HG02884 (cell line): ENCODE results near the gene EOGT.

ENCODE experiments used
- ATAC-seq: cut with Tn5 transposase; IDR thresholded peaks from one replicate; pipeline ENCODE4 v1.9.1; 2021; ENCODE audit warnings: mild to moderate bottlenecking, moderate library complexity; ENCODE audit not compliant: unreplicated experiment

Gene EOGT

DNA sequence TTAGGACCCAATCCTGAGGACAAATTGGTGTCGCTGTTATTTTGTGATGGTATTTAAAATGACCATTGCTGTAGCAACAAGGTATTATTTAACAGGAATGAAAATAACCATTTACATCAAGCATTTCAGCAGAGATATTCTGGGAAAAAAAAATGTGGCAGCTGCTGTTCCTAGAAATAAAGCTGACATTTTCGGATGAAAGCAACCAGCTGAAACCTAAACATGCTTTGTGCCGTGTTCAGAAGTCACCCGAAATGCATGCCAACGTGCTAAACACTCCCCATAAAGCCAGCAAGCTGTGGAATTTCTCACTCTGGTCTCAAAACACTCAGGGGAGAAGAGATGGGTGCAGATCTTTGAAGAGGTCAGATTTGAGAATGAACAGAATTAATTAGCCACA, 49.6 kb downstream of the EOGT start:
- no peak for ATAC-seq

DNA sequence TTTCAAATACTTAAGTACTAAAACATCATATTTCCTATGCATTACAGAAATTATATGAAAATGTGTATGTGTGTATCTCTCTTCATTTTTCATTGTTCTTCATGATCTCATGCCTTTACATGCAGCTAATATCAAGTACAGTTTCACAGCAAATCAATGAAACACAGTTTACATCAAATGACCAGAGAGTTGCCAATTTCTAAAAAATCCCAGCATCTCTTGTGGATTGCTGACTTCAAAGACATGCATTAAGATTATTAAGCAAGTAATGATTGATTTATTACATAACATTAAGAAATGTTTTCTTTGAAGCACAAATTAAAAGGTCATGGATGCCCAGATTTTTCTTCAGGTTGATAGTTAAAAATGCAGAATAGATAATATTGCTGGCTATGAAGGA, 50.1 kb downstream of the EOGT start:
- no peak for ATAC-seq

DNA sequence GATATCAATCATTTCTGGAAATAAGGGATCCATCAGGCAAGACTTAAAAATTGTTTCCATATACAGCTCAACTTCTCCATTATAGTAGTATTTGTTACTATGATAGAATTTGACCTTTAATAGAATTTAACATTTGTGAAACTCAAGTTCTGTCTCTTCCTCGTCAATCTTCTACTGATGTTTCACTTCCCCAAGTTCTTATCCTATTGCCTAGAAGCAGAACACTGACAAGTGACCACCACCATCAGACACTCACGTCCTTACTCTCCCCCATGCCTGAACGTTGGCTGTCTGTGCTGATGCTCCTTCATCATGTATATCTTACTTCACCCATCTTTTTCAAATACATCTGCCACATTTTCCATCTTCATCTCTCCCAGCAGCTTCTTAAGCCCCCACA, 54.6 kb downstream of the EOGT start:
- no peak for ATAC-seq

DNA sequence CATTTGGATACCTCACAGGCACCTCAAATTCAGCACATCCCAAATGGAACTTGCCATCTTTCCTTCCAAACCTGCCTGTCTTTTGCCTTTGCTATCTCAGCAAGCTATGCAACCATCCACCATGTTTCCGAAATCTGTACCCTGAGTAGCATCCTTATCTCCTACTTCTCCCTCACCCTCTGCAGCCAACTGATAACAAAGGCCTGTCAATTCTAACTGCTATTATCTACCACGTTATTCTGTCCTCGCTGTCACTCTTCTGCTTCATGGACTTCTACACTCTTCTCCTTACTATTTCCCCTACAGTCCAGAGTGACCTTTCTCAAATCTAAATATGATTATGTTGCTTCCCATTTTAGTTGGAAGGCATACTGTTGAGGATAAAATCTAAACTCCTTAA, 55.6 kb downstream of the EOGT start:
- no peak for ATAC-seq

DNA sequence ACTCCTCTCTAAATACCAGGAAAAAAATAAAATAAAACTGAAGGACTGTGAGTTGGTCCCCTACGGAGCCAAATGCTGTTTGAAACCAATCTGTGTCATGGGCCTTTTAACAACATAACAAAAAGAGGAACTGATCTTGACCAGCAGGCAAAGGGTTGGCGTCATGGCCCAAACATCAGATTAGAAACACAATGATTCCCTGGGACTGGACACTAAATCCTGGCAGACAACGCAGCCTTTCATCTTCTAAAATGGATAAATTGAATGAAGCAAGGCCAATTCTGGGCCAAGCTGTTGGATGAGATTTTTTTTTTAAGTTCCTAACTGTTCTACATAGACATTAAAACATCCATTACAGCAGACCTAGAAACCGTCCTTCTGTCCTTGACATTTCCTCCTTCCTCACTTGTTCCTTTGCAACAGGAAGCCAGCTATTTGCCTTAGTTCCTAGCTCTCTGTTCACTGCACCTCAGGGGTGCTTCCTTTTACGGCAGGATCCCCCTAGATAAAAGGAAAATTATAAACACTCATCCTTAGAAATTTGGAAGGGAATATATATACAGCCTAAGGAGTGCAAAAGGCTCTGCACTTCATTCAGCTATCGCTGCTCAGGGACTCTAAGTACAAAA, 59.6 kb downstream of the EOGT start:
- no peak for ATAC-seq

DNA sequence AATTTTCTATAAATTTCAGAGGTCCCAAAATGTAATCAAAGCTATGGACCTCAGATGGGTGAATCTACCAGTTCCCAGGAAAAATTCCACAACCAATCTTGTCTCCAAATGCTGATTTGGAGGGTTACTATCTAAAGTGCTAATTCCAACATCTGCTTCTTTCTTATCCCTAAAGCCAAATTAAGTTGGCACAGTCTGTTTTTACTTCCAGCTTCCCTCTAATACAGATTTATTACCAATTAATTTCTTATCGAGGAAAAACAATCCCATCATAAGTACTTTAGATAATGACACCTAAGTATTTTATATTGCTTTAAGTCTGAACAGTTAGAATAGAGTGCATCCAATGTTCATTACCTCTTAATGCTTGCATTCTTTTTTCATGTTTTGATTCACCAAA, 68.3 kb downstream of the EOGT start:
- ATAC-seq, result no peak

DNA sequence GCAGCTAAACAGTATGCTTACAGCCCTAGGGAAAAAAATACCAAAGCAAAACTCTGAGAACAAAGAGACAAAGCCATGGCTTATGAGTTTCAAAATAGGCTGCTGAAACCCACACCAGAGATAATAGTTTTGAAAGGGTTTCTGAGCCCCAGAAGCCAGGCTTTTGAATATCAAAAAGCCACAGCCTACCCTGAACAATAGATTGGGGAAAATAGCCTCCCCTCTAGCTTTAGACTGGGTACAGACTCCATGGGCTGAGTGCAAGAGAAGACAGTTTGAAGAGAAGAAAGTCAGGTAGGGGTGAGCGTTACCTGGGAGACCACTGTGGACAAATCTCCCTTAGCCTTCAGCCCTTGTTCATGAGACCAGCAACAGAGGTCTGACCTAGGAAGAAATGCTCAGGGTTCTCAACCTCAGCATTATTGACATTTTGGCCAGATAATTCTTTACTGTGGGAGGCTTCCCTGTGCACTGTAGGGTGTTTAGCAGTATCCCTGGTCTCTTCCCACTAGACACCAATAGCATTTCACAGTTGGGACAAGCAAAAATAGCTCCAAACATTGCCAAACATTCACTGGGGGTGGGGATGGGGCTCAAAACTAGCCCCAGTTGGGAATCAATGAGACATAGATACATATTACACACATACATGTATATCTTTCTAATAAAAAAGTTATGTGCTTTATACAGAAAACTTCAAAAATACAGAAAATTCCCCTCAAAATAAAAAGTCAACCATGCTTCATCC, 69.6 kb downstream of the EOGT start:
- no peak for ATAC-seq

DNA sequence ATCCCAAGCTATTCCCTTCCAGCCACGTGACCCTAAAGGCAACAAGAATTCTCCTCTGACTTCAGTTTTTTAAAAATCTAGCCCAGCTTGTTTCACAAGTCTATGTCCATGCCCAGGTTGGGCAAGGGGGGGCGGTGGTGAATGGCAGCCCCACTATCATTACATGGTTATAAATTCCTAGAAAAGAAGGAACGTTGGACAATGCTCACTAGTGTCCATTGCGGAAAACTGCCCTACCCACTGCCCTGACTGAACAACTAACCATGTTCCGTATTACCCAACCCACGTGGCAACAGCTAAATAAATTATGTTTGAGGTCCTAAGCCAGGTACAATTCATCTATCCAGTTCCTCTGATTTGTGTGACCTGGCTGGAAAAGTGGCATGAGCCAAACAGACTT, 72.4 kb downstream of the EOGT start:
- ATAC-seq, result no peak

DNA sequence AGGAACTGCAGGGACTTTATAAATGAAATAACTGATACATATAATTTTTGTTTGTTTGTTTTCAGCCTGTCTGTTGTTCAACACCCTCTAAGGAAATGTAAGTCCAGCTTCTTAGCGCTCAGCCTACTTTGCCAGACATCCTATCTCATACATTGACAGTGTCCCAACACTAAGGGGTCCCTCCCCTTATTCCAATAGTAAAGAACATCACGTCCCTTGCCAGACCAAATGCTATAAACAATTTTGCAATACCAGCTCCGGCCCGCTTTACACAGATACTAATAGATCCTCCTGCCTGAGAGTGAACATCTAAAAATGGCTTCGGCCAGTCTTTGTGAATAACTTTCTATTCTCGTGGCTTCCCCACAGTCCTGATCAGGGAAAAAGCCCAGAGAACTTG, 76.6 kb downstream of the EOGT start:
- ATAC-seq, result no peak

DNA sequence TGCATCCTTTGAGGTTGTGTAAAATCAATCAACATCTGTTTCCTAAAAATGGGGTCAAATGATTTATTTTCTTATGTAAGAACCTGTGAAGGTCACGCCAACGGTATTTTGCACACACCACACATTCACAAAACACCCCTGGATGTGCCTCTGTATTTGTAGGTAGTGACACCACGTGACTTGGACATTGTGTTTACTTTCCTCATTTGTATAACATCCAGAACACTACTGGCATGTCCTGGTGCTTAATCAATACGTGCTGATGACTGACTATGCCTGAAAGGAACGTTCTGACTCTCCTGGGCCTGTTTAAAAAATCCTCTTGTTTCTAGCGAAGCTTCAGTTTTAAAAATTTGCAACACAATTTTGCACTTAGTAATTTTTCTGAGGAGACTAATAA, 77.7 kb downstream of the EOGT start:
- no peak for ATAC-seq

DNA sequence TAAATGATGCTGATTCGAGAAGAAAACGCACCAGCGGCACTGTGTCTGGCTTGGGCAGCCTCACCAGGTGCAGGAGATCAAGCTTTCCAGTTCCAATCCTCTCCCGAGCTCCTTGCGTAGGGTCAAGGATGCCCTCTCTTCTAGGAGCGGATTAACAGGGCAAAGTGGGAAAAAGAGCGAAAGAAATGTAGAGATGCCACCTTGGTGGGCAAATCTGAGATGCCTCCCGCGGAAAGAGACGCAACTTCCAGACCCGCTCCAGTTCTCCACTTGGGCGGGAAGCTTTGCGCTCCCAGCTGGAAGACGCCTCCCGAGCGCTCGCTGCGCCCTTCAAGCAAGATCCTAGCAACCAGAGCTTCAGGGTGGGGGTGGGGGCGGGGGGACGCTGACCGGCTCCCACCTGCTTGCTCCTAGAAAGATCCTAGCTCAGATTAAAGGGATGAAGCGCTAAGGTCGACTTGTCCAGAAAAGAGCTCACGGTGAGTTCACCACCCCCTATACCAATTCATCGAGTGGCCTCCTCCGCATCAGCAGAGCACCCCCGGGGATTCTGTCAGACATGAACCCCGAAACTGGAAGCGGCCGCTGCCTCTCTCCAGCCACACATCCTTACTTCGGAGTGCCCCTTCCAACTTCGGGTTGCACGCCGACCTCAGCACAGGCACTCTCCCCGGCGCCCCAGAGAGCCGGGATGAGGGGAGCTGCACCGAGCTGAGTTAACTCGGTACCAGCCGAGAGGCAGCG, 81.9 kb downstream of the EOGT start:
- ATAC-seq, result no peak
